HG03159 (cell line): ENCODE data around the gene ZNF223.

Experiments used
- ATAC-seq: cut with Tn5 transposase; IDR thresholded peaks from one replicate; pipeline ENCODE4 v1.9.1; 2021; ENCODE audit warnings: mild to moderate bottlenecking, moderate library complexity; ENCODE audit not compliant: unreplicated experiment

Gene ZNF223

GRCh38 chr19:44071824-44072542 lies 20.1 kb downstream of the ZNF223 start, which contains the start of gene ZNF284:
TSS of gene ZNF284 (plus strand) at chr19:44072159. CDS start at chr19:44076390, 4,231 bp downstream.
- ATAC-seq, result peak; percentile 99

- ATAC-seq, result no peak
These were observed 20.9 kb downstream of the ZNF223 start for GRCh38 chr19:44072543-44073401.

- no peak for ATAC-seq
These were observed 24.5 kb downstream of the ZNF223 start for GRCh38 chr19:44076325-44076724.

- no peak for ATAC-seq
These were observed 40.3 kb downstream of the ZNF223 start for GRCh38 chr19:44092108-44092507.

GRCh38 chr19:44093931-44094765 lies 42.3 kb downstream of the ZNF223 start, which contains the start of gene ZNF224:
TSS of gene ZNF224 (plus strand) at chr19:44094361. CDS start at chr19:44097874, 3,513 bp downstream.
- peak; percentile 77 for ATAC-seq

- no peak for ATAC-seq
These were observed 55.9 kb downstream of the ZNF223 start for GRCh38 chr19:44107751-44108150.

GRCh38 chr19:44109458-44109857 lies 57.6 kb downstream of the ZNF223 start:
- no peak for ATAC-seq

- no peak for ATAC-seq
These were observed 60.2 kb downstream of the ZNF223 start for GRCh38 chr19:44111910-44112463.

- peak; percentile 24 for ATAC-seq
These were observed 60.9 kb downstream of the ZNF223 start for GRCh38 chr19:44112802-44113137.

GRCh38 chr19:44113138-44113783 lies 61.4 kb downstream of the ZNF223 start, which contains the start of gene ZNF225:
TSS of gene ZNF225 (plus strand) at chr19:44113399. CDS start at chr19:44115828, 2,429 bp downstream.
- peak; percentile 92 for ATAC-seq

- peak; percentile 9 for ATAC-seq
These were observed 62.1 kb downstream of the ZNF223 start for GRCh38 chr19:44113784-44114390.
